G401 (cell line): Measurements from ENCODE around the gene CAPN11. TPM values are rescaled to one million over a fixed set of nuclear protein-coding genes. Genes with fewer than 3 reads are reported as not detected.
A peak's percentile ranks its signal among the peaks of the same experiment; 100 is the strongest.

Source experiments
- DNase-seq: peaks from one replicate; pipeline ENCODE4 v3.0.0-alpha.2; 2015; ENCODE audit warnings: low spot score
- in situ Hi-C: cut with HindIII; loops from 2 replicates; pipeline ENCODE4 v1.10.0; 2016; ENCODE audit warnings: low sequenced_read_pairs, mixed read lengths
- total RNA-seq: library from RNA; depleted of rRNA; stranded (reverse); fragments of >200 nt; shearing (Covaris generic); gene quantifications from 2 replicates; pipeline ENCODE4 v1.2.3, GENCODE V29; 2014; rRNA removed

Gene CAPN11
- not detected in 2 replicates for total RNA-seq

DNA sequence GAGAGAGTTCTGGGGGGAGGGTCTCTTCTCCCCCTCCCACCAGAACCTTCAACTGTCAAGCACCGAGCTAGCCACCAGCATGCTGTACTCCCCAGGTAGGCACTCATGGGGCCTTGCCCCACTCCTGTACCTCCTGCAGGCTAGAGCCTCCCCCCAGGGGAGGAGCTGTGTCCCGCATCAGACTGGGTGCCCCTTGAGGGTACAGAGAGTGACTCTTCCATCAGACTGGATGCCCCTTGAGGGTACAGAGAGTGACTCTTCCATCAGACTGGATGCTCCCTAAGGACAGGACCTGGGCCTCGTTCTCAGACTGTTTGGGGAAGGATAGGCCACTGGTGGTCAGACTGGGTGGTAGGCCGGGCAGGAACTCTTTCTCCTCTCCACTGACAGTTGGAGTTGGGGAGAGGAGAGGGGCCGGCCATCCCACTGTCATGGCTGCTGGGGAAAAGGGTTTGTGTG is at the start of gene CAPN11:
Gene CAPN11, plus strand, starts transcription at position 51 of the 459 bp plus-strand sequence. Its CDS starts 29 bp downstream, at position 80.
- no peak for DNase-seq
- in situ Hi-C loops, result no loop called here

DNA sequence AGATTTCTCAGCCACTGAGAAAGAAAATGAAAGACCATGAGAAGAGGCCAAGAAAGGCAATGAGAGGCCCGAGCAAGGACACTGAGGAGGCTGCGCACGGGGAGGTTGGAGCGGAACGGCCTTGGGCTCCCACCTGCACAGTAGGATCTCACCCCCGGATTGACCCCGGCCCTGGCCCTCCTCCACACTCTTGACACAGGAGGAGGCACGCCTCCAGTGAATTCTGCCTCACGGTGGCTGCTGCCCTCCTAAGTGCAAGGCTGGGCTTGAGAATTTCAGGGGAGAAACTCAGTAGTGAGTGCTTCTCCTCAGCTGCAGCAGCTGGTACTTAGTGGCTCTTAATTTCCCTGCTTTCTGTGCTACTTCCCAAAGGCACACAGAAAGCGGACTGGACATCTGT is 49.4 kb upstream of the CAPN11 start:
- no peak for DNase-seq
- in situ Hi-C loops, result no loop called here

DNA sequence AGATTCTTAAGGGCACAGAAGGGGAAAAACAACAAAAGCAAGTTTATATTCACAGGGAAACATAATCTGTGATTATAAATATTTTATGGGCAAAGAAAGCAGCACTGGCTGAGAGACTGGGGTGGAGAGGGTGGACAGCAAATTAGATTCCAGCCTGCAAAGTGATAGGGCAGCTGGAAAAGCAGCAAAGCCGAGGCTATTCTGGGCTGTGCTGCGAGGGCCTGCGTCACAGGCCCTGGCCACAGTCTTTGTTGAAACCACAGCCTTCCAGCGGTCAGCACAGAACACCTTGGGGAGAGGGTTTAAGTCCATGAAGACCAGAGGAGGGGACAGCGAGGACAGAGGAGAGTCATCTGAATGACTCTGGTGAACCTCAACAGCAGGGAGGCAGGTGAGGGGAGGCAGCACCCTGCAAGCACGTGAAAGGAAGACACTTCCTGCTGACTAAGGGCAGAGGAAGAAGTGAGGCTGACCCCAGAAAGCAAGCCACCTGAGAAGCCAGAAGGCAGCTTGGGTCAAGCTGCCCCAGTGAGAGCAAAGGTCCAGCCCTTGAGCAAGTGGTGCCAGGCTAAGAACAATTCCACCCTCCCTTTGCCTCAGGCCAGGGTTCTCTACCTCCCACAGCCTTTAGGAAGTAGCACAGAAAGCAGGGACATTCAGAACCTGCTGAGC is 48.5 kb upstream of the CAPN11 start:
- in situ Hi-C loops, result no loop called here

DNA sequence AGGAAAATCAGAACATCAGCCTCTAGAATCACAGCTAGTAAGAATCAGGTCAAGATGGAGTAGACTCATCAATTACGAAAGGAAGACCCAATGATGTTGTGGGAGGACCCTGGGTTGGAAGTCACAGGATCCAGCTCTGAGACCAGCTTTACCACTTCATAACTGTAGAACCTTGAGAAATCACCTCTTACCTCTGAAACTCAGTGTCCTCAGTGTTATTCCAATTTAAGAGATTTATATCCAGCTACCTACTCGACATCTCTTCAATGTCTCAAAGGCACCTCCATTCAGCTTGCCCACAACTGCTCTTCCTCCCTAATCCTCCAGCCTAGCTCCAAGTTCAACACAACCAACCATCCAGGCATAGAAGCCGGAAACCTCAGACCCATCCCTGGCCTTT is 47.7 kb upstream of the CAPN11 start:
- DNase-seq, result no peak
- in situ Hi-C loops, result no loop called here

More for the DNA sequence above, 48.5 kb upstream of the CAPN11 start:
- DNase-seq, result no peak

DNA sequence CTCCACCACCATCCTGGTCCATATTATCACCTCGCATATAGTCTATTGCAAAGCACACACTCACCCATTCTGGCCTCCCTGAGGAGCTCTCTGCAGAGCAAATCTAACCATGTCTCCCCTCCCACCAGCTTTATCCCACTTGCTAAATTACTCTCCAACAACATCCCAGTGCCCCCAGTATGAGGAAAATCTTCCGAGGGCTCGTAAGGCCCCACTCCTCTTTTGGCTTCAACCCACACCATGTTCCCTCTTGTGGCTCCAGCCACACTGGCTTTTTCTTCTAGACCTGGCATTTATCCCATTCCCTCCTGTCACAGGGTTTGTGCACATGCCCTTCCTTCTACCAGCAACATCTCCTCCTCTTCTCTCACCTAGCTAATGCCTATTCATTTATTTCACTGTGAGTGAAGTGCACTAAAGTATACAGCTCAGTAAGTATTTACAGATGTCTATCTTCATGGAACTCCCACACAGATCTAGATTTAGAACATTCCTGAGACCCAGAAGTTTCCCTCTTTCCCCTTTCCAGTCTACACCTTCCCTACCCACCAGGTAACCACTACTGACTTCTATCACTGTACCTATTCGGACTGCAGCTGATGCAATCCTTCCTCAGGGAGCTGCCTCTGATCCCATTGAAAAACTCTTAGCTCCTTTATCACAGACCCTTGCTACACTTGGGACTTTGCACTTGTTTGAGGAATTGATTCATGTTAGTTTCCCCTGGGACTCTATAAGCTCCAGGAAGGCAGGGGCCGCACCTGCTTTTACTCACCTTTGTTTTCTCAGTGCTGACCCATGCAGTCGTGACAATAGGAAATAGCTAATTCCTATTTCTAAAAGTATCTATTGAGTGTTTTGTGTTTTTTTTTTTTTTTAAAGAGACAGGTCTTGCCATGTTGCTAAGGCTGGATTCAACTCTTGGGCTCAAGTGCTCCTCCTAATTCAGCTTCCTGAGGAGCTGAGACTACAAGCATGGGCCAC is 46.9 kb upstream of the CAPN11 start:
- in situ Hi-C loops, result no loop called here
- no peak for DNase-seq

DNA sequence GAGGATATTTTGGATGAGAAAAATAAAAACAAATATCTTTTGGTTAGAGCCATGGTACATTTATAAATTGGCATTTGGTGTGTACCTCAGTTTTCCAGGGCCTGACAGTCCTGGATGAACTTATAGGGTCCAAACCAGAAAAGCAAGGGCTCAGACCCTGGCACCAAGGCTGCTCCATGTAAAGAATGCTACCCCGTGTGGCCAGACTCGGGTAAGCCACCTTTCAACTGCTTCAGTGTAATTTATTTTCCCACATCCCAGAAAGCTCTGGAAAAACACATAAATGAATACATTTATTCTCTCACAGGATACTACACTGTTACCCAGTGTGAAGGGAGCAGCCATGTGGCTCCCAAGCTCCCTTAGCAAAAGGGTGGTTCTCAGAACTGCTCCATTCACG is 45.2 kb upstream of the CAPN11 start:
- in situ Hi-C loops, result no loop called here
- DNase-seq, result no peak

DNA sequence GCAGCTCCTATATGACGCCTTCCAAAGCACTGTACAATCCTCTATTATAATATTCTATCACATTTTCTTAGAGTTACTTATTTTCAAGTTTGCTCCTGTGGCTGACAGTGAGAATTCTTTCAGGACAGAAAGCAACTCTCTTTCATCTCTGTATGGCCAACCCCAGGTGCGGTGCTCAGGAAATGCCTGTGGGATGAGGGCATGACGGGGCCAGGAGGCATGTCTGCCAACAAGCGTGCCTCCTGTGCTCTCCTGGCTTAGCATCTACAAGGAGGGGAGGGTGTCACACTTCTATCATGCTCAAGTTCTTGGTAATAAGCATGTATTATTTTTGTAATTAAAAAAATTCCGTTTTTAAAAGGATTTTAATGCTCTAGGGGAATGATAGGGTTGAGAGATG is 42.8 kb upstream of the CAPN11 start:
- in situ Hi-C loops, result no loop called here
- DNase-seq, result no peak

DNA sequence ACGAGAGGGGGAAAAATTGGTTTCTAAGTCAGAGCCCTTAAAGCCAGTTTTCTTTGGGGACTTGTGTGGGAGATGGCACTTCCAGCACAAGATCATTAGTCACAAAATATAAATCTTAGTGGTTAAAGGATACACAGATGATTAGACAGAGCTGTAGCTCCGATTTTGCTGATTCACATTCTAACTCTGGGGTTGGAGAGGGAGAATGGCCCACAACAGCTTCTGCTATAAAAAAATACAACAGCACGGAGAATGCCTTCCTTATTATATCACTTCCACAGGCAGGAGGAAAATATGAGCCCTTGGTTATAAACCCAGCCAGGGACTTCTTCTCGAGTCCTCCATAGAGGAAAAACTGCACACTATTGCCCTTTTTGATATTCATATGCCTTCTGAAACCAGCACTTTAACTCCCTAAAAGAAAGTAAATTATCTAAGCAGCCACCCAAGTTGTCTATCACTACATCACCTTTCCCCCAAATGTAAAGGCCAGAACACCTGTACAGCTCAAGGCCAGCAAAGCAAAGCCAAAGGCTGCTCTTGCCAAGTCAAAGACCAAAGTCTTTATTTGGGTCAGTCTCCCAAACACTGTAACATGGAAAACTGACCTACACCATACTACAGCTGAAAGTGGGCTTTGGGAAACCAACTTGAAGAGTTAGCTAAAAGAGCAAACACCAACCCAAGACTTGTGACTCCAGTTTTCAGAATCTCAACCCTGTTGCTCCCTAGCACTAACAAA is 41.8 kb upstream of the CAPN11 start:
- in situ Hi-C loops, result no loop called here
- no peak for DNase-seq

DNA sequence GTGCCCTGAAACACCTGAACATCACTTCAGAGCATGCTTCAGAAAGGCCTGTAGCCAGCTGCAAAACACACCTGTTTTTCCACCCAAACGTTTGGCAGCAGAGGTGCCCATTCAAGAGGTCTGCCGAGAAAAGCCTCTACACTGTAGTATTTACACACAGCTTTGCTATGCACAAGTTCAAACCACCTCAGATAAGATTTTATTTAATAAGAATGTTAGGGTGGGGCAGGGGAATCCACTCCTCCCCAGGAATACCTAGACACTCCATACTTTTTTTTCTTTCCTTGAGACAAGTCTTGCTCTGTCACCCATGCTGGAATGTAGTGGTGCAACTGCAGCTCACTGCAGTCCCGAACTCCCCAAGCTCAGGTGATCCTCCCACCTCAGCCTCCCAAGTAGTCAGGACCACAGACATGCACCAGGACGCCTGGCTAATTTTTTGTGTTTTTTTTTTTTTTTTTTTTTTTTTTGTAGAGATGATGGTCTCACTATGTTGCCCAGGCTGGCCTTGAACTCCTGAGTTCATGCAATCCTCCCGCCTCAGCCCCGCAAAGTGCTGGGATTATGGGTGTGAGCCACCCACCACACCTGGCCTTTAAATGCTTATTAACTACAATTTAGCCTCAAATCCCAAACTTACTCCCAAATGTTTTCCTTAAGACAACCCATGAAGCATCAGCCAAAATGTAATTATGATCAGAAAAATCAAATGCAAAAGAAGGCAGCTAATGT is 41.1 kb upstream of the CAPN11 start:
- in situ Hi-C loops, result no loop called here
- DNase-seq, result no peak

DNA sequence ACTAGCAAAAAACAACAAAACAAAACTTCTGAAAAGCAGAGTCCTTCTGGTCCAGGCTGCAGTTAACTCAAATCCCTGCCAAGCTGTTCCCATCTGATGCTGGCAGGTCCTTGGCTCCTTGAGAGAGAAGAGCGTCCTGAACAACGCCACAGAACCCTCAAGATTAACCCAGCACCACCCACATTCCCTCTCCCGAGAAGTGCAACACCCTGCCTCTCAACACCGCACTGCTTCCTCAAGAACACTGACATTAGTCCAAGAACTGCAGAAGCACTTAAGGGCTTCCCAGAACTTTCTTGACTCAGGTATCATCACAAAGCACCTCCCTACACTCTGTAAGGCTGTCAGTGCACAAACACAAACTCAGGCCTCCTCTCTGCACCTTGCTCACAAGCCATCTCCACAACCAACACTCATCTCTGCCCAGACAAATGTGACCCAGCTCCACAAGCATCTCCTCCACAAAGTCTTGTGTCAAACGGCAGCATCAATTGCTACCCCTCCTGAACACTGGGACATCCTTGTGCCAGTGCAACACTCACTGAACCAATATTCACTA is 38.8 kb upstream of the CAPN11 start:
- in situ Hi-C loops, result no loop called here
- no peak for DNase-seq

DNA sequence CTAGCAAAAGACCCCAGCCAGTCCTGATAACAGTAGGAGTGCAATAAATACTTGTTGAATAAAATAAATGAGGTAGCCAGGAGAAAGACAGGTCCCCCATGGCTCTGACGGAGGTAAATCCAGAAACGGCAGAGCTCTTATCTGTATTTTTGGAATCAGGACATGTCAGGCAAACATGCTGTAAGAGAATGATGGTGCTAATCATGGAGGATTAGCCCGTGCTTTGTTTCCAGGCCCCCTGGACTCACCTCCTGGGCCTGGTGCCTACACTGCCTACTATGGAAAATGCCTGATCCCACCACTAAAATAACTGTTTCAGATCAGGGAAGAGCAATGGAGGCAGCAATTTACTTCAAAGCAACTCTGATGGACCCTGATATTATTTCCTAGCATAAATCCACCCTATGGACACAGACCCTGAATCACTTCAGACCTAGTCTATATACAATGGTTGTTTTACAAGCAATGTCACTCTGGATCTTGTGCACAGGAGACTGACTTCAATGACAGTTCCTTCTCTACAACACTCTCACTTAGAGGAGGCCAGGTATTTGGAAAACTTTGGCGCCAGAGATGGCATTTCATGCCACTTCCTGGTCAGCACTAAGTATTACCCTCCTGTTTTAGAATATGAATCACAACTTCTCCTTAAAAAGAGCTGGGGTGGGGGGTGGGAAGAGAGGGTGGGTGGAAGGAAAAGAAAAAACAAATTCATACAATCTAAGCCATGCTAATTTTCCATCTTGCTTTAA is 37.8 kb upstream of the CAPN11 start:
- no peak for DNase-seq
- in situ Hi-C loops, result no loop called here

DNA sequence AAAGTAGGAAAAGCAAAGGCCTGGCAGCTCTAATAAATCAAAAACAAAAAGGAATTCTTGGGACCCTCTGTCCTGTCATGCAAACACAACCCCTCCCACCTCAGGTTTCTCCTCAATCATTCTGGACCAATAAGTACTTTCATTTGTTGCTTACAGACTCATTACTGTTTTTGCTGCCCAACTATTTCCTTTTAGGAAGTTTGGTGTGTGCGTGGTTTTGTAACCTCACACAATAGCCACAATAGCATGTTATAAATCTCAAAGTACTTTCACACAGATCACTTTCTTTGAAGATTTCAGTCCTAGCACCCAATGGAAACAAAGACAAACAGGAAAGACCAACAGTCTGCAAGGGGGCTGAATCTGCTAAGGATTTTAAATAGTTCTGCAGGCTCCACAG is 35.8 kb upstream of the CAPN11 start:
- in situ Hi-C loops, result no loop called here
- DNase-seq, result no peak

DNA sequence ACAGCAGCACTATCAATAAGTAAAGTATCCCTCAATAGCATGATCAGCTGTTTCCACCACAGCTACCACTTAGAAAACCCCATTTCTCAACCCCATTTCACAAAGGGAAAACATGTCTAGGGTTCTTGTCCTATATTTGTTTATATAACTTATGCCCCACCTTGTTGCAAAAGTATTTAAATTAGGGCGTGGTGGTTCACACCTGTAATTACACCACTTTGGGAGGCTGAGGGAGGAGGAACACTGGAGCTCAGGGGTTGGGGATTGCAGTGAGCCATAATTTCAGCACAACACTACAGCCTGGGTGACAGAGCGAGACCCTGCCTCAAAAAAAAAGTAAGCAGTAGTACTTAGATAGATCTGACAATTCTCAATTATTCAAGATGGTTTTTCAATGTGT is 35.1 kb upstream of the CAPN11 start:
- no peak for DNase-seq
- in situ Hi-C loops, result no loop called here

DNA sequence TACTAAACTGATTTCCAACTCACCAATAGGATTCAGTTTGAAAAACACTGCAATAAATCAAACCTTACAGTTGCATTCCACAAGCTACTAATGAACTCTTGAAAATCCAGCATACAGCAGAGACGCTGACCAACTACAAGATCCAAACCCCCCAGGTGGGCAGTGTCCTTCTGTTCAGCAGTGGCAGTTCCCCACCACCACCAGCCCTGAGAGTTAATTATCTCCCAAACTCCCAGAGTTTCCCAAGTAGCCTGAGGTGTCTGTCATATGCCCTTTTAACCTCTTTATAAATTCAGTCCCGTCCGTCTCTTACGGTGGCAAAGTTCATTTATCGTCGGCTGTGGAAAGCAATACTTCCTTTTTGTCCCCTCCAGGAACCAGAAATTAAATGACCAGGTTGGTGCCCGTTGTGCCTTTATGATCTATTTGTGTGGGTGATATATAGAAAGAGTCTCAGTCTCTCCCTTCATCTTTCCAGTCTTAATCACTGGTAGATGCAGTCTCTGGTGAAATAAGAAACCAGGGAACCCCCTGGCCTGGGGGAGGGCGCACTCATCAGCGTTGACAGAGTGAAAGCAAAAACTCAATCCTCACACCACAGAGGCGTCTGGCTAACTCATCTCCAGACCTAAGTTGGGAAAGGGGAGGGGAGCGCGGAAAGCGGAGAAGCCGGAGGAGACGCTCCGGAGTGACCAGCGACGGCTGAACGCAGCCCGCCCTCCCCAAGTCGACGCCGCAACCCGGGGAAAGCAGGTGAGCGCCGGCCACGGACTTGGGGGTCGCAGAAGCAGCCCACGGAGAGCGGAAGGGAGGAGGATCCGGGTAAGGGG is 32.1 kb upstream of the CAPN11 start:
- in situ Hi-C loops, result no loop called here
- DNase-seq, result peak; percentile 40

DNA sequence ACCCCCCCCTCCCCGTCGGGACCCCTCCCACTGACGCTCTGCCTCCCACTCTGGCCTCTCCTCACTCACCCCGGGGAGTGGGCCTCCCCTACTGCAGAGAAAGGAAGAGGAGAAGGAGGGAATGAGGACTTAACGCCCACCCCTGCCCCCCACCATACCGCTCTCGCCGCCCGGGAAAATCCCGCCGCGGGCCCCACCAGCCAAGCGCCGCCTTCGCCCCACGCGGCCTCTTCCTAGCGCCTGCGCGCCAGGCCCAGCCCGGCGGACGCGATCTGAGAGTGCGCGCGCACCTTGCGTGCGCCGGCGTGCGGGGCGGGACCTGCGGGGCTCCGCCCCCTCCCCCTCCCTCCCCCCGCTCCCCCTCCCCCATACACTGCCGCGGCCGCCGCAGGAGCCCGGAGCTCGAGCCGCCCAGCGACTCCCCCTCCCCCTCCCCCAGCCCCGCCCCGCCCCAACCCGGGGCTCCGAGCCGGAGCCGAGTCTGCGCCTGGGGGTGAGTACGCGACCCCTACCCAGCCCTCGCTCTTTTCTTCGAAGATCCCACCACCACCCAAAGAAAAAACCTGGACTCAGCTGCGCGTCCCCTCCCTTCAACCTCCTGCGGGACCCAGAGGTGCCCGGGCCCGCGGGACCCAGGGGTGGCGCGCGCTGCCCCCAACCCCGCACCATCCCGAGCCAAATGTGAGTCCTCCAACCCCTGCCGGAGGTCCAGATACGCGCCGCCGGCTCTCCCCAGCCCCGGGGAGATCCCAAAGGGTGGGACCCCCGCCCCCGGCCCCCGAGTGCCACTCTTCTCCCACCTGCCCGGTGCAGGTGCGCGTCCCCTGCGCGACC is 31.2 kb upstream of the CAPN11 start, which contains the start of the genes MRPL14 and TMEM63B:
Gene MRPL14, minus strand, starts transcription at position 267 of the 834 bp plus-strand sequence. CDS start 10,841 bp downstream, outside the sequence.
Gene TMEM63B, plus strand, starts transcription at position 369 of the 834 bp plus-strand sequence. CDS start 7,031 bp downstream, outside the sequence.
- in situ Hi-C loops, result no loop called here
- DNase-seq, result peak; percentile 83
